Muscle of back (tissue), 11 donors: ENCODE results near the gene GRID1. TPM values are rescaled to one million over a fixed set of nuclear protein-coding genes. Genes with fewer than 3 reads are reported as not detected.
A peak's percentile ranks its signal among the peaks of the same experiment; 100 is the strongest.
"Not testable (repeated sequence)": the region's sequence is repeated elsewhere in the genome, so short reads cannot be mapped to it uniquely, and the experiment has no call there.

Source experiments
- DNase-seq, 3 donors: peaks; one replicate each; pipeline versions ENCODE4 v3.0.0 to v3.0.0-alpha.2; 2013
- polyA plus RNA-seq, 10 donors: library from polyadenylated mRNA; unstranded; fragments of 120-200 nt; gene quantifications; one replicate each; pipeline ENCODE4 v1.2.1, GENCODE V29; 2013; ENCODE audit not compliant: insufficient read length in 10 of 10

The GRID1 gene
- polyA plus RNA-seq, 10 donors: 2.7 to 8.4 (median 5.9) TPM

DNA sequence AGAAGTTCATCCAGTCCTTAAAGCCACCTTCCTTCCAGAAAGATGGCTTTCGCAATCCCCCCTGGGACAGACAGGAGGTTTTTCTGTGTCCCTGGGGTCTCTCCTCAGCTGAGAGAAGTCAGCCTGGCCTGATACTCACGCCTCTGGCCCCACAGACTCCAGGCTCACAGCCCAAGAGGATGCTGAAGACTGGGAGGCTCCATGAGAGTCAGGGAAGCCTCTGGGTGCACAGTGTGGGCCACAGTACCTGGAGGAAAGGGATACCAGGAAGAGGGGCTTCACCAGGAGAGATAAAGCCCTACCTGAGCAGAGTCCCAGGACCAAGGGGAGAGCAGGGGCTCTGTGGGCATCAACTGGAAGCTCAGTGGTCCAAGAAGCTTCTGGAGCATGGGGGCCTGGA, 324.4 kb downstream of the GRID1 start:
- no peak for DNase-seq

DNA sequence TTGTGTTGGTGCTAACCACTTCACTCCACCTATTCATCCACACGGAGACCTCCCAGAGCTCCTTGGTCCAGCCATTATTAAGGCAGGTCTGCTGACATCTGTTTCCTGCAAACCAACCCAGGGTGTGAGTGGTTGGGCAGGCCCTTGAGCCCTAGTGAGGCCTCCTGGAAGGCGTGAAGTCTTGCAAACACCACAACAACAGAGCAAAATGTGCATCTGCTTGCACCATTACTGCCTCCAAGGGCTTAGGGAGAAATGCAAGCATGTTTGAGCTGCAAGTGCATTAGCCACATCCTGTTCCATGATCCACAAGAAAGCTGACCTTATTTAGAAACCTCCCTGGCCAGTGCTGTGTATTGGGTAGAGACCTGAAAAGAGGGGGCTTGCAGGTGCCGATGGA, 325.5 kb downstream of the GRID1 start:
- no peak for DNase-seq

GRCh38 chr10:86038371-86038770, 328.2 kb downstream of the GRID1 start:
- DNase-seq: no peak

DNA sequence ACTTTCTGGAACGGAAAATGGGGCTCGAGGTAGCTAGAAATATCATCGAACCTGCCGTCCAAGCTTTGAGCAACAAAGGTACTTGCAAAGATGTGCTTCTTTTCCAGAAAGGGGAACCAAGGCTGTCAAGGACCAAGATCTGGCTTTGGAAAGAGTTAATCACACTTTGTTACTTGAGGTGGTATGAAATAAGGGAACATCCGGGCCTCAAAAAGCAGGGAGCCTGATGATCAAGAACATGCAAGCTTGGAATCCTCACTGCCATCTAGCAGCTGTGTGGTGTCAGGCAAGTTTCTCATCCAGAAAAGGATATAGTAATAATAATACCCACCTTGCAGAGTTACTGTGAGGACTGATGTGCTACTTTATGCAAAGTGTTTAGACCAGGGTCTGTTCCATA, 329.5 kb downstream of the GRID1 start:
- DNase-seq: no peak

DNA sequence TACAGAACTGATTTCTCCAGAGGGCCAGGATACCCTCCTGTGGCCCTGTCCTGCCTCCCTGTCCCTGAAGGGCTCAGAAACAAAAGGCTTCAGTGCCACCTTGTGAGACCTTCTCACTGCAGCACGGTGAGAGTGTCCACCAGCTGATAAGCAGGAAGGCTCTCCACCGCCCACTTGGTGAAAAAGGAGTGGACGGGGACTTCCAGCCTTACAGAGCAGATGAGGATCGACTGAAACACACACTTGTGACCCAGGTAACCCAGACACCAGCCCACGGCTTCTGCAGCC, 330.1 kb downstream of the GRID1 start:
- DNase-seq: no peak

- no peak for DNase-seq
Observed at GRCh38 chr10:86035791-86036543, 330.6 kb downstream of the GRID1 start.

GRCh38 chr10:86034710-86035109, 331.9 kb downstream of the GRID1 start:
- no peak for DNase-seq

- DNase-seq: no peak
Observed at GRCh38 chr10:86033581-86033980, 333.0 kb downstream of the GRID1 start.

- not testable (repeated sequence) for DNase-seq
Observed at GRCh38 chr10:86032087-86032486, 334.5 kb downstream of the GRID1 start.

DNA sequence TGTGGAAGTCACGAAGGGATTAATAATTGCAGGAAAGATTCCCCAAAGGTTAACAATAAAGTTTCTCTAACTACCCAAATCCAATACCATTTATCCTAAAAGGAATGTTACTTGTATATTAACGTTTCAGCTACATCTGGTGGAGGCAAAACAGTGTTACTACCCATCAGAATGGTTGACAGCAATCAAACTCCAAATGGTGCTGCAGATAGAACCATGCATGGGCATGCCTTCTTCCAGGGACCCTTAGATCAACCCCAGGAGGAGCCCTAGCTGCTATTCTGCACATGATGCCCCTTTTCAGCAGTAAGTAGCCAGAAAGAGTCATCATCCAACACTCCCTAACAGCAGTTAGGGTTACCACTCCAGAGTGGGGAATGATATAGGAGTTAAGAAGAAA, 336.3 kb downstream of the GRID1 start:
- no peak for DNase-seq

GRCh38 chr10:86027346-86027745, 339.2 kb downstream of the GRID1 start:
- DNase-seq: no peak

DNA sequence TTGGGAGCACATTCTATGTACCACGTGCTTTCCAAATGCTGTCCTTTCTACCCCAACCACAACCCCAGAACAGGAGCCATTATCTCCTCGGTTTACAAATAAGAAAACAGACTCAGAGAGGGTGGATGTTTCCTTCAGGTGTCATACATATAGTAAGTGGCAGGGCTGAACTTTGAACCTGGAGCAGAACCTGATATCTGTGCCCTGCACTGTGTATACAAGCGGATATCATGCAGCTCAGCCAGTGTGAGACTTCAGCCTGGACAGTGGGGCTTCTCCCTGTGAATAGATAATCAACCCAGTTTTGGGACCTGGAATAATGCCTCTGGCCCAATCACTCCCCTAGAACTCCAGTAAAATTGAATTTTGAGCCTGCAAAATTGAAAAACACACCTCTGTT, 341.1 kb downstream of the GRID1 start:
- no peak for DNase-seq

- no peak for DNase-seq
Observed at GRCh38 chr10:86024281-86025041, 342.1 kb downstream of the GRID1 start.

DNA sequence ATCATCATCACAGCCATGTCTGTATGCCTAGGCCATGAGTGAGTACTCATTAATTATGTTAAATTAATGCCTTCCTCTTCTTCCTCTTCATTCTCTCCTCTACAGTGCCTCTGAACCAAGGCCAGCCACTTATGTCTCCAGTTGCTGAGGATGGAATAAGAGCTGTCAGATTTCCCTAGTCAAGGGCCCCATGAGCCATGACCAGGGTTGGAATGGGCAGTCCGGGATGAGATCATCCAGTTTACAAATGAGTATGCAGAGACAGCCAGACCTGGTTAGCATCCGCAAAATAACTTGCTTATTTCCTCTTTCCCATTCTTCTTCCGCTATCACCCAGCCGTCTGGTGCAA, 342.7 kb downstream of the GRID1 start:
- no peak for DNase-seq

- no peak for DNase-seq
Observed at GRCh38 chr10:86023336-86023735, 343.3 kb downstream of the GRID1 start.

- DNase-seq: no peak
Observed at GRCh38 chr10:86022906-86023305, 343.7 kb downstream of the GRID1 start.

DNA sequence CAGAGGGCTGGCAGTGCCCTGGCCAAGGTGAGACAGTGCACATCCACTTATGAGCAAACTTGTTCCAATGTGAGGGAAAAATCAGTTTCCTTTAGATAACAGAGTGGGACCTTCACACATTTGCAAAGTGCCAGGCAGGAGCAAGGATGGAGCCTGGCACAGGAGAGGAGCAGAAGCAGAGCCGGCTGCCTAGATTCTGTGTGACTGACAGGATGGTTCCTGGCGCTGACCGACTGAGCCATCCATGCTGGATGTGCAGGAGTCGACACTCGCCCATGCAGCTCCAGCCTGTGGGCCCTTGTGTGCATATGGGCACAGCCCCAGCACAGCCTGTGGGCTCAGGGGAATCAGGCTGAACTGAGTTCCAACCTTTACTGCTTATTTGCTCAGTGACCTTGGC, 346.5 kb downstream of the GRID1 start:
- DNase-seq: no peak

DNA sequence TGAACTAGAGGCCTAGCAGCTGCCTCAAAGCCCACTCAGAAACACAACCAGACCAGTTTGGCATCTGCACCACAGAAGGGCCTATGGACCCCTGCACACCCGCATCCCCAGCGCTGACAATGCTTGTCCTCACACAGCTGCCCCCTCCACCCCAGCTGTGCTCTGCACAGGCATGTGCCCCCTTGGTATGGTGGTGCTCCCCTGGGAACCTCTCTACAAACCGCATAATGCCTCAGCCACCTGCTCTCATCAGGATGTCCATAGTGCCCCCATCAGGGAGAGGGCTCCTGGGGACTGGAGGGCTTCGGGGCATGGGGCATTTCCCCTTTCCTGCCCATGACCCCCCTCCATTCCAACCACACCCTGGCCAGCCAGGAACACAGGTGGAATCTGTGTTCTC, 347.5 kb downstream of the GRID1 start:
- DNase-seq: no peak

GRCh38 chr10:86018735-86019058, 347.9 kb downstream of the GRID1 start:
- no peak for DNase-seq

- peak in 1 of 3 donors; percentile 16 for DNase-seq
Observed at GRCh38 chr10:86017841-86018734, 348.5 kb downstream of the GRID1 start.

DNA sequence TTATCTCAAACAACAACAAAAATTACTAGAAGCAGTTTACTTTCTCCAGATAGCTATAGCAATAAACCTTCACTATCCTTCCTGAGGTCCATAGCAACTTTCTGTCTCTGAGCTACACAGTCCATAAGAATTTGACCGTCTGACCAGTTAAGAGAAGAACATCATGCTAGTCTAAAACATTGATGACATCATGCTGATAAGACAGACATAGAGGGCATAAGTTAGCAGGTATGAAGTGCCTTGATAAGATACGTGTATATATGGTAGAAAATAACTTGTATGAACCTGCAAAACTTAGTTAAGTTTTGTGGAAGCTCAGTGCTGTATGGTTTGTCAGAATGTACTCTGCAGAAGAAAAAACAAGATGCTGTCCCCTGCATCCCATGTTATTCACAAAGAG, 353.0 kb downstream of the GRID1 start:
- no peak for DNase-seq

DNA sequence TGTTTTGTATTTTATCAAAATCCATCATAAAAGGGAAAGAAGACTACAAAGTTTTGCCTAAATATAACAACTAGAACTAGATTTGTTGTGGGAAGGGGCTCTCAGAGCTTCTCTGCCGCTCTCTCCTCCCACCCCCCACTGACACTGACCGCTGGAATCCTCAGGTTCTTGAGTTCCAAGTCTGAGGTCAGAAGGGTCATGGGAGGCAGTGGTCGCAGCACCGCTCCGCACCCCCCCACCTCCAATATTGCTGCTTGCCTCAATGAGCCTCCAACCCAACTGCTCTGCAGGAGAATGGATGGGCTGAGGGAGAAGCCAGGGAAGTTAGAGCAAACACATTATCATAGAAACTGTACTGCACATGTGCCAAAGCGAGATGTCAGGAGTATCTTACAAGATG, 359.4 kb downstream of the GRID1 start:
- DNase-seq: no peak

- no peak for DNase-seq
Observed at GRCh38 chr10:86004337-86004736, 362.3 kb downstream of the GRID1 start.
